Measurements from ENCODE around the gene CAMK4.
A peak's percentile ranks its signal among the peaks of the same experiment; 100 is the strongest.

Gene CAMK4

GRCh38 chr5:111259636-111260035, 35.5 kb downstream of the CAMK4 start:
- peak; percentile 16 for DNase-seq (ENCODE audit: low spot score)
- CTCF ChIA-PET = no interaction called here
- H3K27ac ChIP-seq = no peak overlapping the region
- TF ChIP-seq, protein P1, sequence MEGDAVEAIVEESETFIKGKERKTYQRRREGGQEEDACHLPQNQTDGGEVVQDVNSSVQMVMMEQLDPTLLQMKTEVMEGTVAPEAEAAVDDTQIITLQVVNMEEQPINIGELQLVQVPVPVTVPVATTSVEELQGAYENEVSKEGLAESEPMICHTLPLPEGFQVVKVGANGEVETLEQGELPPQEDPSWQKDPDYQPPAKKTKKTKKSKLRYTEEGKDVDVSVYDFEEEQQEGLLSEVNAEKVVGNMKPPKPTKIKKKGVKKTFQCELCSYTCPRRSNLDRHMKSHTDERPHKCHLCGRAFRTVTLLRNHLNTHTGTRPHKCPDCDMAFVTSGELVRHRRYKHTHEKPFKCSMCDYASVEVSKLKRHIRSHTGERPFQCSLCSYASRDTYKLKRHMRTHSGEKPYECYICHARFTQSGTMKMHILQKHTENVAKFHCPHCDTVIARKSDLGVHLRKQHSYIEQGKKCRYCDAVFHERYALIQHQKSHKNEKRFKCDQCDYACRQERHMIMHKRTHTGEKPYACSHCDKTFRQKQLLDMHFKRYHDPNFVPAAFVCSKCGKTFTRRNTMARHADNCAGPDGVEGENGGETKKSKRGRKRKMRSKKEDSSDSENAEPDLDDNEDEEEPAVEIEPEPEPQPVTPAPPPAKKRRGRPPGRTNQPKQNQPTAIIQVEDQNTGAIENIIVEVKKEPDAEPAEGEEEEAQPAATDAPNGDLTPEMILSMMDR (conservative IDR thresholded peaks at IDR 0.05; ENCODE audit: low read depth) = no peak
- POLR2A ChIA-PET (ENCODE audit: low non-redundant PET) = no interaction called here

GRCh38 chr5:111261610-111262009, 37.4 kb downstream of the CAMK4 start:
- TF ChIP-seq, protein P1 (conservative IDR thresholded peaks at IDR 0.05; ENCODE audit: low read depth) = no peak
- ChIA-PET POLR2A (ENCODE audit: low non-redundant PET) (no interaction called here), CTCF (no interaction called here)
- no peak overlapping the region for H3K27ac ChIP-seq
- peak; percentile 45 for DNase-seq (ENCODE audit: low spot score)

GRCh38 chr5:111262153-111262552, 38.0 kb downstream of the CAMK4 start:
- ChIA-PET POLR2A (ENCODE audit: low non-redundant PET) (no interaction called here), CTCF (no interaction called here)
- TF ChIP-seq, protein P1 (conservative IDR thresholded peaks at IDR 0.05; ENCODE audit: low read depth) = no peak
- DNase-seq (ENCODE audit: low spot score) = no peak
- no peak overlapping the region for H3K27ac ChIP-seq

DNA sequence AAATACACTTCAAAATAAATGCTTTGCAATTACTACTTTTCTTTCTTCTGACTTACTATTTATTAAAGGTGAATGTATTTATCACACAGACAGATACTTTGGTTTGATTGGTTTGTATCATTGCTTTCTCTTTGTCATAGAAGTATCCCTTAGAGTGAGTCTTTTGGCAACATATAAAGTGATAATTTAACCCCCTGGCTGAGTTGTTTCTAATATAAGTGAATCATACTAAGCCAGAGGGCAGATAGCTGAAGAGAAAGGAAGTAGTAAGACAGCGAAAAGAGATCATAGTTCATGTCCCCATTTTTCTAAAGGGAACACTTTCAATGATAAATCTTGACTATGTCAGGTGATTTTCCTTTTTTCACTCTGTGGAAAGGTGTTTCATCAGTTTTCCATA, 38.6 kb downstream of the CAMK4 start:
- CTCF ChIA-PET = interaction anchor here (0.7 kb wide), 1 partner anchor 848 kb away, joined by 3 read pairs; no protein-coding TSS in a partner anchor
- POLR2A ChIA-PET (ENCODE audit: low non-redundant PET) = no interaction called here
- peak; percentile 42 for DNase-seq (ENCODE audit: low spot score)
- H3K27ac ChIP-seq = no peak overlapping the region
- TF ChIP-seq, protein P1 (conservative IDR thresholded peaks at IDR 0.05; ENCODE audit: low read depth) = no peak

DNA sequence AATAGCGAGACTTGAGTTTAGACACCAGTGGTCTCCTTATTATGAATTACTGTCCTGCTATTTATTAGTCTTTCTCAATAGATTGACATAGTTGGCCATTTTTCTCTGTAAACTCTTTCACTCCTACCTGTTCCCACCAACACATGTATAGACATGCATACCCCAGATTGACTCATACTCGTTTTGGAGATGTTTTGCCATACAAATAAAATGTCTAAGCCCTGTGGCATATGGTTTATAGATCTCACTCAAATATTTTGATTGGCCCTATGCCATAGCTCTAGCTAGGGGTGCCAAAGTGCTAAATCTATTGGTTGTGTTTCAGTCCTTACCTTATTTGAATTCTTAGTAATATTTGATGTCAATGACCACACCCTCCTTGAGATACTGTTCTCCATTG, 42.3 kb downstream of the CAMK4 start:
- no peak overlapping the region for H3K27ac ChIP-seq
- peak; percentile 90 for DNase-seq (ENCODE audit: low spot score)
- ChIA-PET CTCF (interaction anchor here (0.5 to 1.1 kb wide), 3 partner anchors 35 to 550 kb away, joined by 3 to 5 read pairs (median 4); no protein-coding TSS in a partner anchor), POLR2A (ENCODE audit: low non-redundant PET) (no interaction called here)
- TF ChIP-seq, protein P1 (conservative IDR thresholded peaks at IDR 0.05; ENCODE audit: low read depth) = no peak

GRCh38 chr5:111268300-111268699, 44.1 kb downstream of the CAMK4 start:
- H3K27ac ChIP-seq = no peak overlapping the region
- POLR2A ChIA-PET (ENCODE audit: low non-redundant PET) = no interaction called here
- no peak for DNase-seq (ENCODE audit: low spot score)
- CTCF ChIA-PET = interaction anchor here (0.6 to 1.6 kb wide), 4 partner anchors 10 to 1580 kb away, joined by 3 to 8 read pairs (median 4); no protein-coding TSS in a partner anchor
- TF ChIP-seq, protein P1 (conservative IDR thresholded peaks at IDR 0.05; ENCODE audit: low read depth) = no peak
